ENCODE data around the gene SPRY4.

- TF ChIP-seq, protein P1, sequence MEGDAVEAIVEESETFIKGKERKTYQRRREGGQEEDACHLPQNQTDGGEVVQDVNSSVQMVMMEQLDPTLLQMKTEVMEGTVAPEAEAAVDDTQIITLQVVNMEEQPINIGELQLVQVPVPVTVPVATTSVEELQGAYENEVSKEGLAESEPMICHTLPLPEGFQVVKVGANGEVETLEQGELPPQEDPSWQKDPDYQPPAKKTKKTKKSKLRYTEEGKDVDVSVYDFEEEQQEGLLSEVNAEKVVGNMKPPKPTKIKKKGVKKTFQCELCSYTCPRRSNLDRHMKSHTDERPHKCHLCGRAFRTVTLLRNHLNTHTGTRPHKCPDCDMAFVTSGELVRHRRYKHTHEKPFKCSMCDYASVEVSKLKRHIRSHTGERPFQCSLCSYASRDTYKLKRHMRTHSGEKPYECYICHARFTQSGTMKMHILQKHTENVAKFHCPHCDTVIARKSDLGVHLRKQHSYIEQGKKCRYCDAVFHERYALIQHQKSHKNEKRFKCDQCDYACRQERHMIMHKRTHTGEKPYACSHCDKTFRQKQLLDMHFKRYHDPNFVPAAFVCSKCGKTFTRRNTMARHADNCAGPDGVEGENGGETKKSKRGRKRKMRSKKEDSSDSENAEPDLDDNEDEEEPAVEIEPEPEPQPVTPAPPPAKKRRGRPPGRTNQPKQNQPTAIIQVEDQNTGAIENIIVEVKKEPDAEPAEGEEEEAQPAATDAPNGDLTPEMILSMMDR (conservative IDR thresholded peaks at IDR 0.05): no peak
- TF ChIP-seq ZFX (IDR thresholded peaks at IDR 0.05): no peak
These were observed 16.5 kb downstream of the SPRY4 start for GRCh38 chr5:142308358-142308757.

Data from C4-2B (cell line).